NCI-H128 (cell line): ENCODE measurements around the gene USP33.
"Not testable (repeated sequence)": the region's sequence is repeated elsewhere in the genome, so short reads cannot be mapped to it uniquely, and the experiment has no call there.

Experiments used
- DNase-seq: peaks from one replicate; lab custom pipeline; 2025; ENCODE audit not compliant: unreplicated experiment; lab: John Stamatoyannopoulos, UW

The USP33 gene

GRCh38 chr1:77673030-77673429 is 86.6 kb downstream of the USP33 start:
- DNase-seq = no peak

- DNase-seq = no peak
Observed at GRCh38 chr1:77672374-77672773, 87.3 kb downstream of the USP33 start.

- no peak for DNase-seq
Observed at GRCh38 chr1:77671836-77672235, 87.8 kb downstream of the USP33 start.

- no peak for DNase-seq
Observed at GRCh38 chr1:77670330-77670729, 89.3 kb downstream of the USP33 start.

- no peak for DNase-seq
Observed at GRCh38 chr1:77668924-77669449, 90.7 kb downstream of the USP33 start.

GRCh38 chr1:77664939-77665516 is 94.6 kb downstream of the USP33 start:
- no peak for DNase-seq

- no peak for DNase-seq
Observed at GRCh38 chr1:77661696-77662095, 98.0 kb downstream of the USP33 start.

GRCh38 chr1:77659879-77660593 is 99.6 kb downstream of the USP33 start:
- DNase-seq = no peak

GRCh38 chr1:77658271-77658670 is 101.4 kb downstream of the USP33 start:
- DNase-seq = no peak

GRCh38 chr1:77655431-77655974 is 104.1 kb downstream of the USP33 start:
- DNase-seq = no peak

- DNase-seq = no peak
Observed at GRCh38 chr1:77652970-77653516, 106.6 kb downstream of the USP33 start.

GRCh38 chr1:77652268-77652667 is 107.4 kb downstream of the USP33 start:
- no peak for DNase-seq

- no peak for DNase-seq
Observed at GRCh38 chr1:77649127-77649526, 110.5 kb downstream of the USP33 start.

- DNase-seq = not testable (repeated sequence)
Observed at GRCh38 chr1:77646224-77646623, 113.4 kb downstream of the USP33 start.
